ENCODE results near the gene ARL9.

Gene ARL9

GRCh38 chr4:56531823-56532222, 26.2 kb downstream of the ARL9 start:
- DNase-seq (ENCODE audit: low read depth in 2 of 2), result no peak

DNA sequence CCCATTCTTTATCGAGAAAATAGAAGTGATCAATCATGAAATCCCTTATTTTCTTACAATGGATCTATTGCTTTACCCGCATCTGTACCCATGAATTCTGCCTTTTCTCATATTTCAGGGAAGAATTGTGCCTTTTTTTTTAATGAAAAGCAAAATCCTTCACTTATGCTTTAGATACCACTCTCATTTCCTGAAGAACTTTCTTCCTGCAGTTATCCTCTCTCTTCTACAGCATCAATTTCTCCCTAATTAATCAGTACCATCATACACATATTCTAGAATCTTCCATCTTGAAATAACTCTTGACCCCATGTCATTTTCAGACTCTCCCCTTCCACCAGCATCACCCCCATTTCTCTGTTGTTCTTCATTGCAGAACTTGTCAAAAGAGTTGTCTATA, 26.6 kb downstream of the ARL9 start:
- DNase-seq (ENCODE audit: low read depth in 2 of 2), result no peak

DNA sequence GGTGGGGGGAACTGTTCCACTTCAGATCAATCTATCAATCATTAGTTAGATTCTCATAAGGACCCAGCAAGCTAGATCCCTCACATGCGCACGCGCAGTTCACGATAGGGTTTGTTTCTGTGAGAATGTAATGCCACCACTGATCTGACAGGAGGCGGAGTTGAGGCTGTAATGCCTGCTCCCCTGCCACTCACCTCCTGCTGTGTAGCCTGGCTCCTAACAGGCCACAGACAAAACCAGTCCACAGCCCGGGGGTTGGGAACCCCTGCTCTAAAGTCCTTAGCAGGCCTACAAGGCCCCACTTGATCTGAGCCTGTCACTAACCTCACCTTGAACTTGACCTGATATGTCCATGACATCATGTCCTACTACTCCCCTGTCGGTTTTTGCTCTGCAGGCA, 30.3 kb downstream of the ARL9 start:
- no peak for DNase-seq (ENCODE audit: low read depth in 2 of 2)

DNA sequence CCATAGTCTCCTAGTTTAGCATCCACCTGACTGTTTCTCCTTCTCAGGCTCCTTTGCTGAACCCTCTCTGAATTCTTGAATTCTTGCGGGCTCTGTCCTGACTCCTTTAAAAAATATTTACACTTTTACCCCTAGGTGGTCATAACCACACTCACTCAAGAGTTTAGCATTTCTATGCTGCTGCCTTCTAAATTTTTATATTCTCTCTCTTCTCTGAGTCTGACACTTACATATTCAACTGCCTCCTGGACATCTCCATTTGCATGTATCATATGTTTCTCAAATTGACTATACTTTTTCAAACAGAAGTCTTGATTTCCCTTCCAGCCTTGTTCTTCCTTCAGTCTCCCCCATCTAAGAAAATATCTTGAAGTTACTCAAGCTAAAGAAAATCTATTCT, 31.6 kb downstream of the ARL9 start:
- DNase-seq (ENCODE audit: low read depth in 2 of 2), result no peak

DNA sequence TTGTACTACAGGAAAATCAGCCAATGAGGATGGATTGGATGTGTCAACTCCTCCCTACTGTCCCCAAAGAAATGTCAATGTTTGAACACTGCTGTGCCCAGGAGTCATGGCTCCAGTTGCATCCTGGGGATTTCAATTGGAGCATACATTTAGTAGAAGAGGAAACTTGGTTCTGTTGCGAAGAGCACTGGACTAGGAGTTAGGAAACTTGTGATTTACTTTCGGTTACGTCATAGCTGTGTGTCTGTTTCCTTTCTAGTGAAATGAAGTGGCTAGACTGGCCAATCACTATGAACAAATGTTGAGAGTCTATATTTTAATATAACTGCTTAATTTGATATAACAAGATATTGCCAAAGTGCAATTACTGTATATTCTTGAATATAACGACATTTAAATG, 35.2 kb downstream of the ARL9 start:
- no peak for DNase-seq (ENCODE audit: low read depth in 2 of 2)

GRCh38 chr4:56544573-56545131, 39.1 kb downstream of the ARL9 start:
- peak; percentile 77 to 78 for DNase-seq (ENCODE audit: low read depth in 2 of 2)

GRCh38 chr4:56550642-56551041, 45.1 kb downstream of the ARL9 start:
- no peak for DNase-seq (ENCODE audit: low read depth in 2 of 2)

GRCh38 chr4:56551516-56551915, 45.9 kb downstream of the ARL9 start:
- DNase-seq (ENCODE audit: low read depth in 2 of 2), result no peak

DNA sequence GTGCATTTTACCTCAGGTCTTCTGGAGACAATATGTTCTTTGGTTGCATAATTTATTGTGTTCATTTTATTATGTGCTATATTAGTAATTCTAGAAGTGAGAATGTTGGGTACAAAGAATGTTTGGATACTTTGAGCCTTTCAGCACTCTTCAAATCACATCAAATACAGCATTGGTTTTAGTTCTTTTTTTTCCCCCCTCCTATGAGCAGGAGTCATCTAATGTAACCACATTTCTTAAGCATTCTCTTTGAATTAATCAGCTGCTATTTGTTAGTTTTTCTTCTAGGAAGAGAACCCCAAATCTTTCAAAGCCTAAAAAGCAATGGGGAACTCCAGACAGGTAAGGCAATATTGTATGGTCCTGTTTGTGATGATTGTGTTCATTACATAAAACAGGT, 46.7 kb downstream of the ARL9 start:
- no peak for DNase-seq (ENCODE audit: low read depth in 2 of 2)

DNA sequence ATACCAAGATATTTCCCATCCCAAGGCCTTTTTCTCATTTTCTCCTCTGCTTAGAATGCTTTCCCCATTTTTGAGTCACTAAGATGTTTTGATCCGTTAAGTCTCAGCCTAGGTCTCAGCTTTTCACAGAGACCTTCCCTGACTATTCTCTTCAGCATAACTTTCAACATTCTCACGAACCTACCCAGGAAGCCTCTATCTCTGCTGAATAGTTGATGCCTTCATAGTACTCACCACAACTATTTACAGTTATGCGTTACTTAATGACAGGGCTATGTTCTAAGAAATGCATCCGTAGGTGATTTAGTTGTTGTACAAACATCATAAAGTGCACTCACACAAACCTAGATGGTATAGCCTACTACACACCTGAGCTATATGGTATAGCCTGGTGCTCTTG, 64.5 kb downstream of the ARL9 start:
- DNase-seq (ENCODE audit: low read depth in 2 of 2), result no peak

Measured in stimulated activated CD8-positive, alpha-beta memory T cell treated with anti-CD3 and anti-CD28 coated beads, Interleukin-7, amount 100 ng/mL, for 1 hour (primary cell).